GM23248 (cell line): Measurements from ENCODE around the gene ALPK3. TPM values are rescaled to one million over a fixed set of nuclear protein-coding genes. Genes with fewer than 3 reads are reported as not detected.

Experiments used
- DNase-seq: peaks from one replicate; pipeline ENCODE4 v3.0.0-alpha.2; 2015
- H2AFZ ChIP-seq: fragments of 200-600 bp; sonication (generic); 2 replicates; pipeline ENCODE4 v1.6.1; 2016; ENCODE audit warnings: antibody characterized with exemption
- H3F3A ChIP-seq: fragments of 200-600 bp; sonication (generic); 2 replicates; pipeline ENCODE4 v1.6.1; 2016; ENCODE audit warnings: mild to moderate bottlenecking, antibody characterized with exemption, mixed run types; ENCODE audit not compliant: insufficient read depth
- H3K27ac ChIP-seq: fragments of 200-600 bp; sonication (generic); 2 replicates; pipeline ENCODE4 v1.5.1; 2016; ENCODE audit warnings: mild to moderate bottlenecking
- H3K27me3 ChIP-seq: fragments of 200-600 bp; sonication (generic); replicated peaks from 2 replicates; pipeline ENCODE4 v1.6.1; 2016; ENCODE audit warnings: mild to moderate bottlenecking; ENCODE audit not compliant: insufficient read depth
- H3K36me3 ChIP-seq: fragments of 200-600 bp; sonication (generic); 2 replicates; pipeline ENCODE4 v1.6.1; 2016; ENCODE audit warnings: low read depth, mild to moderate bottlenecking
- H3K4me1 ChIP-seq: fragments of 200-600 bp; sonication (generic); 2 replicates; pipeline ENCODE4 v1.6.1; 2016; ENCODE audit warnings: mild to moderate bottlenecking; ENCODE audit not compliant: insufficient read depth
- H3K4me2 ChIP-seq: fragments of 200-600 bp; sonication (generic); one replicate; pipeline ENCODE4 v1.6.1; 2016; ENCODE audit warnings: mild to moderate bottlenecking; ENCODE audit not compliant: unreplicated experiment
- H3K4me3 ChIP-seq: fragments of 200-600 bp; sonication (generic); 2 replicates; pipeline ENCODE4 v1.5.1; 2016; ENCODE audit warnings: mild to moderate bottlenecking
- H3K79me2 ChIP-seq: fragments of 200-600 bp; sonication (generic); 2 replicates; pipeline ENCODE4 v1.6.1; 2016; ENCODE audit warnings: mild to moderate bottlenecking; ENCODE audit not compliant: insufficient read depth
- H3K9ac ChIP-seq: fragments of 200-600 bp; sonication (generic); 2 replicates; pipeline ENCODE4 v1.6.1; 2016; ENCODE audit warnings: mild to moderate bottlenecking
- H3K9me2 ChIP-seq: fragments of 200-600 bp; sonication (generic); 2 replicates; pipeline ENCODE4 v1.6.1; 2016; ENCODE audit warnings: mixed run types, mild to moderate bottlenecking, moderate library complexity; ENCODE audit not compliant: insufficient read depth
- H3K9me3 ChIP-seq: fragments of 200-600 bp; sonication (generic); one replicate; pipeline ENCODE4 v1.6.1; 2017; ENCODE audit warnings: low read depth
- H4K20me1 ChIP-seq: fragments of 200-600 bp; sonication (generic); 2 replicates; pipeline ENCODE4 v1.6.0; 2016; ENCODE audit not compliant: insufficient read depth
- EZH2 ChIP-seq: fragments of 200-600 bp; sonication (generic); IDR thresholded peaks from 2 replicates; pipeline ENCODE4 v1.6.1; 2018; ENCODE audit warnings: antibody characterized with exemption, mild to moderate bottlenecking; ENCODE audit not compliant: insufficient read depth, poor library complexity, severe bottlenecking
- EZH2phosphoT487 ChIP-seq: fragments of 200-600 bp; sonication (generic); IDR thresholded peaks from 2 replicates; pipeline ENCODE4 v1.6.1; 2018; ENCODE audit warnings: antibody characterized with exemption, moderate library complexity, mild to moderate bottlenecking, low read depth; ENCODE audit not compliant: insufficient read depth
- WGBS, 2 experiments: methylation state at CpG; one replicate each; pipeline ENCODE4 v1.1.6; 2015 to 2017; ENCODE audit warnings: low lambda C conversion rate in 2 of 2, low coverage in 1 of 2; ENCODE audit errors: missing lambda C conversion rate in 2 of 2; 5-methylcytosine and 5-hydroxymethylcytosine counted together
- in situ Hi-C: fragments of 300-500 bp; cut with MboI; formaldehyde crosslinking; loops from 2 replicates; pipeline ENCODE4 v1.15.0; 2020
- polyA plus RNA-seq: library from polyadenylated mRNA; unstranded; fragments of >200 nt; fragmentation: Nextera tagmentation; extraction: Ambion mirVana; gene quantifications from 2 replicates; pipeline ENCODE4 v1.2.1, GENCODE V29; 2016
- total RNA-seq: library from RNA; depleted of rRNA; stranded (reverse); fragments of >200 nt; shearing (Covaris generic); gene quantifications from 2 replicates; pipeline ENCODE4 v1.2.3, GENCODE V29; 2014

The ALPK3 gene
- total and polyA plus RNA-seq, 2 experiments from 2014 or later: 5.0 TPM; not detected in 1

GRCh38 chr15:84852212-84852611, 35.1 kb downstream of the ALPK3 start:
- H3K4me2 ChIP-seq: no peak overlapping the region
- no peaks in the 10 kb centered on the region for H4K20me1 ChIP-seq
- no peaks in the 10 kb centered on the region for H3K9me3 ChIP-seq
- no peaks in the 10 kb centered on the region for H3K4me1 ChIP-seq
- DNase-seq: no peak
- TF ChIP-seq EZH2: no peak
- no peak for TF ChIP-seq EZH2phosphoT487
- H3F3A ChIP-seq: no peaks in the 10 kb centered on the region
- H3K27ac ChIP-seq: no peak overlapping the region
- H2AFZ ChIP-seq: no peak overlapping the region
- no peaks in the 10 kb centered on the region for H3K27me3 ChIP-seq
- in situ Hi-C loops: no loop called here
- H3K9ac ChIP-seq: no peak overlapping the region
- no peaks in the 10 kb centered on the region for H3K79me2 ChIP-seq
- H3K9me2 ChIP-seq: no peaks in the 10 kb centered on the region
- no peaks in the 10 kb centered on the region for H3K36me3 ChIP-seq
- 97 to 99% methylated on average over 5 of the region's 5 CpGs for WGBS, 2 experiments
- H3K4me3 ChIP-seq: no peak overlapping the region

- in situ Hi-C loops: no loop called here
- Histone ChIP-seq H3K9me3 (no peaks in the 10 kb centered on the region), H3K9ac (no peak overlapping the region), H3K9me2 (no peaks in the 10 kb centered on the region), H4K20me1 (no peaks in the 10 kb centered on the region), H3K27me3 (no peaks in the 10 kb centered on the region), H3K36me3 (no peaks in the 10 kb centered on the region), H3K4me2 (no peak overlapping the region), H2AFZ (no peak overlapping the region), H3F3A (no peaks in the 10 kb centered on the region), H3K27ac (no peak overlapping the region), H3K4me1 (no peaks in the 10 kb centered on the region), H3K79me2 (no peaks in the 10 kb centered on the region), H3K4me3 (no peak overlapping the region)
- no peak for DNase-seq
- WGBS, 2 experiments: 92 to 97% methylated on average over 9 of the region's 9 CpGs
- no peak for TF ChIP-seq EZH2phosphoT487
- no peak for TF ChIP-seq EZH2
Measured at GRCh38 chr15:84855136-84855535, 38.0 kb downstream of the ALPK3 start.

GRCh38 chr15:84855765-84856164, 38.6 kb downstream of the ALPK3 start:
- no peaks in the 10 kb centered on the region for H3K4me1 ChIP-seq
- no peak overlapping the region for H3K9ac ChIP-seq
- H3K9me2 ChIP-seq: no peaks in the 10 kb centered on the region
- H3F3A ChIP-seq: no peaks in the 10 kb centered on the region
- no peaks in the 10 kb centered on the region for H3K36me3 ChIP-seq
- H3K79me2 ChIP-seq: no peaks in the 10 kb centered on the region
- H3K4me2 ChIP-seq: no peak overlapping the region
- no peaks in the 10 kb centered on the region for H4K20me1 ChIP-seq
- no peak for DNase-seq
- H3K4me3 ChIP-seq: no peak overlapping the region
- no peak for TF ChIP-seq EZH2phosphoT487
- TF ChIP-seq EZH2: no peak
- no peak overlapping the region for H3K27ac ChIP-seq
- no peak overlapping the region for H2AFZ ChIP-seq
- no peaks in the 10 kb centered on the region for H3K9me3 ChIP-seq
- in situ Hi-C loops: no loop called here
- H3K27me3 ChIP-seq: no peaks in the 10 kb centered on the region

- Histone ChIP-seq H4K20me1 (no peaks in the 10 kb centered on the region), H3K4me3 (no peak overlapping the region), H3K4me1 (no peaks in the 10 kb centered on the region), H3F3A (no peaks in the 10 kb centered on the region), H3K27ac (no peak overlapping the region), H3K36me3 (no peaks in the 10 kb centered on the region), H3K9me3 (no peaks in the 10 kb centered on the region), H3K9ac (no peak overlapping the region), H3K4me2 (no peak overlapping the region), H2AFZ (no peak overlapping the region), H3K27me3 (no peaks in the 10 kb centered on the region), H3K79me2 (no peaks in the 10 kb centered on the region), H3K9me2 (no peaks in the 10 kb centered on the region)
- TF ChIP-seq EZH2 (no peak), EZH2phosphoT487 (no peak)
- in situ Hi-C loops: no loop called here
- WGBS, 2 experiments: 83 to 85% methylated on average over 11 to 14 of the region's 16 CpGs
- no peak for DNase-seq
Measured at GRCh38 chr15:84856731-84857417, 39.7 kb downstream of the ALPK3 start.

GRCh38 chr15:84857418-84858004, 40.4 kb downstream of the ALPK3 start:
- Histone ChIP-seq H3K4me3 (no peak overlapping the region), H3K27me3 (no peaks in the 10 kb centered on the region), H3K79me2 (no peaks in the 10 kb centered on the region), H3K36me3 (no peaks in the 10 kb centered on the region), H3K9me3 (no peaks in the 10 kb centered on the region), H4K20me1 (no peaks in the 10 kb centered on the region), H2AFZ (no peak overlapping the region), H3K4me2 (no peak overlapping the region), H3K27ac (no peak overlapping the region), H3K9me2 (no peaks in the 10 kb centered on the region), H3F3A (no peaks in the 10 kb centered on the region), H3K9ac (no peak overlapping the region), H3K4me1 (no peaks in the 10 kb centered on the region)
- TF ChIP-seq EZH2phosphoT487: no peak
- no peak for TF ChIP-seq EZH2
- no peak for DNase-seq
- 79 to 84% methylated on average over 15 of the region's 15 CpGs for WGBS, 2 experiments
- in situ Hi-C loops: no loop called here
